Panc1 (cell line): ENCODE data around the gene PIK3CD.

Source experiments
- POLR2AphosphoS5 ChIP-seq: IDR thresholded peaks from 2 replicates; pipeline ENCODE4 v1.6.1; 2012; ENCODE audit warnings: mild to moderate bottlenecking, low read depth, low read length, moderate library complexity
- SIN3A ChIP-seq: IDR thresholded peaks from 2 replicates; pipeline ENCODE4 v1.6.1; 2012; ENCODE audit warnings: low read depth, mild to moderate bottlenecking, low read length, moderate library complexity, borderline replicate concordance; ENCODE audit not compliant: insufficient read depth
- TCF7L2 ChIP-seq: IDR thresholded peaks from 2 replicates; pipeline ENCODE4 v1.6.1; 2011; ENCODE audit warnings: mild to moderate bottlenecking, low read depth, low read length, inconsistent platforms
- TF ChIP-seq, protein P1 (sequence below): fragments of 450-650 bp; IDR thresholded peaks from 2 replicates; pipeline ENCODE4 v1.5.1; 2017; ENCODE audit warnings: mild to moderate bottlenecking
- TF ChIP-seq, protein P2 (sequence below), 2 experiments: IDR thresholded peaks; 2 replicates each; pipeline ENCODE4 v1.6.1; 2011 to 2012; ENCODE audit warnings: low read depth in 2 of 2, control low read depth in 1 of 2, low read length in 1 of 2, mild to moderate bottlenecking in 1 of 2, moderate library complexity in 1 of 2; ENCODE audit not compliant: insufficient read depth in 1 of 2

DNA sequence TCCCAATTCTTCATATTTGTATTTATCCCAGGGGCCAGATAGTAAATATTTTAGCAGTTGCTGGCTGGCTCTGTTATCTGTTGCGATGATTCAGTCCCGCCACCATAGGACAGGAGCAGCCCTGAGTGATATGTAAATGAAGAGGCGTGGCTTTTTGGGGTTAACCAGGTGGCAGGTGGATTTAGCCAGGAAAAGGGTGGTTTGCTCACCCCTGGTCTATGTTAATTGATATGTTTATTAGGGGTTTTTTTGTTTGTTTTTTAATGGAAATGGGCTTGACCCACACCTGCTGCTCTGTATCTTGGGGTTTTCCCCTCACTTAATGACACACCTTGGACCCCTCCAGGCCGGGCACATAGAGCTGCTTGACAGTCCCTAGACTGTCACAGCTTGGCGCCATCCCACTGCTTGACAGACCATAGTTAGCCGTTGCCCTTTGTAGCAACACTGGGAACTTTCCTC is 62.8 kb downstream of the PIK3CD start:
- no peak for TF ChIP-seq POLR2AphosphoS5
- TF ChIP-seq, protein P1, sequence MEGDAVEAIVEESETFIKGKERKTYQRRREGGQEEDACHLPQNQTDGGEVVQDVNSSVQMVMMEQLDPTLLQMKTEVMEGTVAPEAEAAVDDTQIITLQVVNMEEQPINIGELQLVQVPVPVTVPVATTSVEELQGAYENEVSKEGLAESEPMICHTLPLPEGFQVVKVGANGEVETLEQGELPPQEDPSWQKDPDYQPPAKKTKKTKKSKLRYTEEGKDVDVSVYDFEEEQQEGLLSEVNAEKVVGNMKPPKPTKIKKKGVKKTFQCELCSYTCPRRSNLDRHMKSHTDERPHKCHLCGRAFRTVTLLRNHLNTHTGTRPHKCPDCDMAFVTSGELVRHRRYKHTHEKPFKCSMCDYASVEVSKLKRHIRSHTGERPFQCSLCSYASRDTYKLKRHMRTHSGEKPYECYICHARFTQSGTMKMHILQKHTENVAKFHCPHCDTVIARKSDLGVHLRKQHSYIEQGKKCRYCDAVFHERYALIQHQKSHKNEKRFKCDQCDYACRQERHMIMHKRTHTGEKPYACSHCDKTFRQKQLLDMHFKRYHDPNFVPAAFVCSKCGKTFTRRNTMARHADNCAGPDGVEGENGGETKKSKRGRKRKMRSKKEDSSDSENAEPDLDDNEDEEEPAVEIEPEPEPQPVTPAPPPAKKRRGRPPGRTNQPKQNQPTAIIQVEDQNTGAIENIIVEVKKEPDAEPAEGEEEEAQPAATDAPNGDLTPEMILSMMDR, result no peak
- TF ChIP-seq, protein P2, sequence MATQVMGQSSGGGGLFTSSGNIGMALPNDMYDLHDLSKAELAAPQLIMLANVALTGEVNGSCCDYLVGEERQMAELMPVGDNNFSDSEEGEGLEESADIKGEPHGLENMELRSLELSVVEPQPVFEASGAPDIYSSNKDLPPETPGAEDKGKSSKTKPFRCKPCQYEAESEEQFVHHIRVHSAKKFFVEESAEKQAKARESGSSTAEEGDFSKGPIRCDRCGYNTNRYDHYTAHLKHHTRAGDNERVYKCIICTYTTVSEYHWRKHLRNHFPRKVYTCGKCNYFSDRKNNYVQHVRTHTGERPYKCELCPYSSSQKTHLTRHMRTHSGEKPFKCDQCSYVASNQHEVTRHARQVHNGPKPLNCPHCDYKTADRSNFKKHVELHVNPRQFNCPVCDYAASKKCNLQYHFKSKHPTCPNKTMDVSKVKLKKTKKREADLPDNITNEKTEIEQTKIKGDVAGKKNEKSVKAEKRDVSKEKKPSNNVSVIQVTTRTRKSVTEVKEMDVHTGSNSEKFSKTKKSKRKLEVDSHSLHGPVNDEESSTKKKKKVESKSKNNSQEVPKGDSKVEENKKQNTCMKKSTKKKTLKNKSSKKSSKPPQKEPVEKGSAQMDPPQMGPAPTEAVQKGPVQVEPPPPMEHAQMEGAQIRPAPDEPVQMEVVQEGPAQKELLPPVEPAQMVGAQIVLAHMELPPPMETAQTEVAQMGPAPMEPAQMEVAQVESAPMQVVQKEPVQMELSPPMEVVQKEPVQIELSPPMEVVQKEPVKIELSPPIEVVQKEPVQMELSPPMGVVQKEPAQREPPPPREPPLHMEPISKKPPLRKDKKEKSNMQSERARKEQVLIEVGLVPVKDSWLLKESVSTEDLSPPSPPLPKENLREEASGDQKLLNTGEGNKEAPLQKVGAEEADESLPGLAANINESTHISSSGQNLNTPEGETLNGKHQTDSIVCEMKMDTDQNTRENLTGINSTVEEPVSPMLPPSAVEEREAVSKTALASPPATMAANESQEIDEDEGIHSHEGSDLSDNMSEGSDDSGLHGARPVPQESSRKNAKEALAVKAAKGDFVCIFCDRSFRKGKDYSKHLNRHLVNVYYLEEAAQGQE (IDR thresholded peaks at IDR 0.05; ENCODE audit: insufficient read depth in 1 of 2, low read depth in 2 of 2, low read length in 1 of 2), result no peak
- TF ChIP-seq TCF7L2, result no peak
- TF ChIP-seq SIN3A, result no peak
